Neural progenitor cell (in vitro differentiated cells): Measurements from ENCODE around the gene TMEM94. TPM values are rescaled to one million over a fixed set of nuclear protein-coding genes. Genes with fewer than 3 reads are reported as not detected.
A peak's percentile ranks its signal among the peaks of the same experiment; 100 is the strongest.
"Not testable (repeated sequence)": the region's sequence is repeated elsewhere in the genome, so short reads cannot be mapped to it uniquely, and the experiment has no call there.

ENCODE experiments used
- DNase-seq: peaks from one replicate; pipeline ENCODE4 v3.0.0-alpha.2; 2016; ENCODE audit warnings: low spot score
- H2AFZ ChIP-seq: fragments of 200-600 bp; sonication (generic); replicated peaks from 2 replicates; pipeline ENCODE4 v1.6.1; 2016; ENCODE audit warnings: antibody characterized with exemption
- H3F3A ChIP-seq: fragments of 200-600 bp; sonication (generic); 2 replicates; pipeline ENCODE4 v1.6.1; 2016; ENCODE audit warnings: antibody characterized with exemption, low read depth
- H3K27ac ChIP-seq: fragments of 200-600 bp; sonication (generic); 2 replicates; pipeline ENCODE4 v1.5.1; 2016; ENCODE audit warnings: mild to moderate bottlenecking
- H3K27me3 ChIP-seq: fragments of 200-600 bp; sonication (generic); 2 replicates; pipeline ENCODE4 v1.6.1; 2016; ENCODE audit warnings: mild to moderate bottlenecking, moderate library complexity
- H3K36me3 ChIP-seq: fragments of 200-600 bp; sonication (generic); 2 replicates; pipeline ENCODE4 v1.5.1; 2016
- H3K4me1 ChIP-seq: fragments of 200-600 bp; sonication (generic); 2 replicates; pipeline ENCODE4 v1.6.1; 2016; ENCODE audit warnings: mixed run types
- H3K4me2 ChIP-seq: fragments of 200-600 bp; sonication (generic); 2 replicates; pipeline ENCODE4 v1.6.1; 2016
- H3K4me3 ChIP-seq: fragments of 200-600 bp; sonication (generic); 2 replicates; pipeline ENCODE4 v1.5.1; 2016
- H3K79me2 ChIP-seq: fragments of 200-600 bp; sonication (generic); 2 replicates; pipeline ENCODE4 v1.6.1; 2016; ENCODE audit warnings: low read depth
- H3K9ac ChIP-seq: fragments of 200-600 bp; sonication (generic); 2 replicates; pipeline ENCODE4 v1.6.1; 2016
- H3K9me3 ChIP-seq: fragments of 200-600 bp; sonication (generic); 2 replicates; pipeline ENCODE4 v1.5.1; 2016; ENCODE audit warnings: low read depth
- H4K20me1 ChIP-seq: fragments of 200-600 bp; sonication (generic); 2 replicates; pipeline ENCODE4 v1.6.1; 2016; ENCODE audit warnings: low read depth
- H3K27ac Mint-ChIP-seq: 3 replicates; pipeline ENCODE4 v1.8.0; 2021; ENCODE audit warnings: mixed read lengths
- H3K27me3 Mint-ChIP-seq: 2 replicates; pipeline ENCODE4 v1.8.0; 2022; ENCODE audit warnings: low read depth, mild to moderate bottlenecking, inconsistent platforms, moderate library complexity, mixed read lengths; ENCODE audit not compliant: insufficient read depth
- H3K36me3 Mint-ChIP-seq: 3 replicates; pipeline ENCODE4 v1.8.0; 2021; ENCODE audit warnings: mixed read lengths
- H3K4me1 Mint-ChIP-seq: 3 replicates; pipeline ENCODE4 v1.8.0; 2021; ENCODE audit warnings: mixed read lengths
- H3K4me3 Mint-ChIP-seq: 3 replicates; pipeline ENCODE4 v1.8.0; 2021; ENCODE audit warnings: mild to moderate bottlenecking, moderate library complexity, mixed read lengths
- H3K9me3 Mint-ChIP-seq: 3 replicates; pipeline ENCODE4 v1.8.0; 2020; ENCODE audit warnings: mixed read lengths
- EZH2 ChIP-seq: fragments of 200-600 bp; sonication (generic); IDR thresholded peaks from 2 replicates; pipeline ENCODE4 v1.6.1; 2017; ENCODE audit warnings: antibody characterized with exemption, mild to moderate bottlenecking, moderate library complexity
- EZH2phosphoT487 ChIP-seq: fragments of 200-600 bp; sonication (generic); IDR thresholded peaks from 2 replicates; pipeline ENCODE4 v1.6.1; 2017; ENCODE audit warnings: antibody characterized with exemption
- total RNA-seq: library from RNA; depleted of rRNA; stranded (reverse); fragments of >200 nt; gene quantifications from 2 replicates; pipeline ENCODE4 v1.2.3, GENCODE V29; 2015; ENCODE audit warnings: low replicate concordance
- TF ChIP-seq, protein P1 (sequence below): fragments of 200-600 bp; sonication (generic); IDR thresholded peaks from 2 replicates; pipeline ENCODE4 v1.5.1; 2017; ENCODE audit warnings: antibody characterized with exemption, mild to moderate bottlenecking

The TMEM94 gene
- total RNA-seq, 1 donor from 2014 or later, result 23.6 TPM

- H3K4me2 ChIP-seq, result no peak overlapping the region
- H3K36me3 ChIP-seq, result no peaks in the 10 kb centered on the region
- H3K36me3 Mint-ChIP-seq, result no peaks in the 10 kb centered on the region
- no peak overlapping the region for H3K27ac ChIP-seq
- peaks cover 10% of the 10 kb centered on the region for H3K4me1 ChIP-seq
- no peaks in the 10 kb centered on the region for H3K9me3 Mint-ChIP-seq
- no peaks in the 10 kb centered on the region for H4K20me1 ChIP-seq
- peak overlapping the region; percentile 76 for H2AFZ ChIP-seq
- no peak overlapping the region for H3K4me3 ChIP-seq
- no peak overlapping the region for H3K4me3 Mint-ChIP-seq
- no peak for DNase-seq
- TF ChIP-seq EZH2, result no peak
- TF ChIP-seq, protein P1, sequence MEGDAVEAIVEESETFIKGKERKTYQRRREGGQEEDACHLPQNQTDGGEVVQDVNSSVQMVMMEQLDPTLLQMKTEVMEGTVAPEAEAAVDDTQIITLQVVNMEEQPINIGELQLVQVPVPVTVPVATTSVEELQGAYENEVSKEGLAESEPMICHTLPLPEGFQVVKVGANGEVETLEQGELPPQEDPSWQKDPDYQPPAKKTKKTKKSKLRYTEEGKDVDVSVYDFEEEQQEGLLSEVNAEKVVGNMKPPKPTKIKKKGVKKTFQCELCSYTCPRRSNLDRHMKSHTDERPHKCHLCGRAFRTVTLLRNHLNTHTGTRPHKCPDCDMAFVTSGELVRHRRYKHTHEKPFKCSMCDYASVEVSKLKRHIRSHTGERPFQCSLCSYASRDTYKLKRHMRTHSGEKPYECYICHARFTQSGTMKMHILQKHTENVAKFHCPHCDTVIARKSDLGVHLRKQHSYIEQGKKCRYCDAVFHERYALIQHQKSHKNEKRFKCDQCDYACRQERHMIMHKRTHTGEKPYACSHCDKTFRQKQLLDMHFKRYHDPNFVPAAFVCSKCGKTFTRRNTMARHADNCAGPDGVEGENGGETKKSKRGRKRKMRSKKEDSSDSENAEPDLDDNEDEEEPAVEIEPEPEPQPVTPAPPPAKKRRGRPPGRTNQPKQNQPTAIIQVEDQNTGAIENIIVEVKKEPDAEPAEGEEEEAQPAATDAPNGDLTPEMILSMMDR, result no peak
- TF ChIP-seq EZH2phosphoT487, result no peak
- H3F3A ChIP-seq, result peaks cover 5% of the 10 kb centered on the region
- peaks cover 37% of the 10 kb centered on the region for H3K4me1 Mint-ChIP-seq
- no peaks in the 10 kb centered on the region for H3K9me3 ChIP-seq
- H3K27me3 Mint-ChIP-seq, result peaks cover 4% of the 10 kb centered on the region
- no peaks in the 10 kb centered on the region for H3K27me3 ChIP-seq
- H3K79me2 ChIP-seq, result no peaks in the 10 kb centered on the region
- peak overlapping the region; percentile 96 for H3K27ac Mint-ChIP-seq
- no peak overlapping the region for H3K9ac ChIP-seq
Observed at GRCh38 chr17:75428543-75429469, 27.6 kb upstream of the TMEM94 start.

DNA sequence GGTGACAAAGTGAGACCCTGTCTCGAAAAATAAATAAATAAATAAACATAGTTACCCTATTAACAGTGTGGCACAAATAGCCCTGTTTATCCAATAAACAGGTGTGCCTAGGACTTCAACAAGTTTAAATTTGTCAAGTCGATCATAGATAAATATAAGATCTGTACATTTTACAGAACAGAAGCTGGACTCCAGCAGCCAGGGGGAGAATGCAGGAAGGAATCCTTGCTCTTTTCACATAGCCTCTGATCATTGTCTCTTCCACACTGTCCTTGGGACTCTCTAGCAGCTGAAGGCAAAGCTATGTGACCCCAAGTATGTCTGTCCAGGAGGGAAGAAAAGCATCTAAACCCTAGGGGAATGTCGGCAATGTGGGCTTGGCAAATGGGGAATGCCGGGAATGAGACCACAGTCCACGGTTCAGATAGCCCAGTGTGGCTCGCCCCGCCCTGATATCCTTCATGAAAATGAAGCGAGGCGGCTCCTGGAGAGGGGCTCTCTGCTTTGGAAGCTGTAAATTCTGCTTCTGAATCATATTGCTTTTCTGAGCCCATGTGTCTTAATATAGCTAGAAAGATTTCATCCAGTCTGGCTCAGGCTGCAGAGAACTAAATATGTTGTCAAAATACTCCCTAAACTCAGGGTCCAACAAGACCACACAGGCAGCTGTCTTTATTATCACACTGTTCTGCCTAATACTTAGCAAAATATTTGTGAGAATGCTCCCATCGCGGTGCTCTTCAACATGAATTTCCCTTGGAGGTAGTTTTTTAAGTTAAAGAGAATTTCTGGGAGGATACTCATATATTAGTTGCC is 26.1 kb upstream of the TMEM94 start:
- no peaks in the 10 kb centered on the region for H4K20me1 ChIP-seq
- H3K79me2 ChIP-seq, result no peaks in the 10 kb centered on the region
- H3K27ac ChIP-seq, result peak overlapping the region; percentile 82
- no peak overlapping the region for H3K27ac Mint-ChIP-seq
- H3K9me3 Mint-ChIP-seq, result no peaks in the 10 kb centered on the region
- H3K27me3 ChIP-seq, result no peaks in the 10 kb centered on the region
- H3K36me3 ChIP-seq, result no peaks in the 10 kb centered on the region
- peak overlapping the region; percentile 28 for H3K4me2 ChIP-seq
- H3K9ac ChIP-seq, result no peak overlapping the region
- H3K4me3 ChIP-seq, result no peak overlapping the region
- H3K4me3 Mint-ChIP-seq, result peak overlapping the region; percentile 17
- no peaks in the 10 kb centered on the region for H3K36me3 Mint-ChIP-seq
- H3K4me1 ChIP-seq, result peaks cover 10% of the 10 kb centered on the region
- TF ChIP-seq EZH2phosphoT487, result no peak
- no peak for TF ChIP-seq EZH2
- TF ChIP-seq, protein P1, result no peak
- peaks cover 5% of the 10 kb centered on the region for H3F3A ChIP-seq
- H2AFZ ChIP-seq, result peak overlapping the region; percentile 8
- peaks cover 37% of the 10 kb centered on the region for H3K4me1 Mint-ChIP-seq
- H3K9me3 ChIP-seq, result no peaks in the 10 kb centered on the region
- DNase-seq, result peak; percentile 87
- H3K27me3 Mint-ChIP-seq, result peaks cover 4% of the 10 kb centered on the region

- no peaks in the 10 kb centered on the region for H3K27me3 Mint-ChIP-seq
- TF ChIP-seq, protein P1, result no peak
- TF ChIP-seq EZH2 (no peak), EZH2phosphoT487 (no peak)
- peak overlapping the region; percentile 68 for H3K27ac Mint-ChIP-seq
Observed at GRCh38 chr17:75433218-75433783, 23.1 kb upstream of the TMEM94 start.

GRCh38 chr17:75434433-75434832 is 22.0 kb upstream of the TMEM94 start:
- H3K9ac ChIP-seq, H4K20me1 ChIP-seq, DNase-seq, H3K27me3 ChIP-seq, H3K4me1 ChIP-seq, H3K4me2 ChIP-seq, H3K79me2 ChIP-seq, H3K9me3 Mint-ChIP-seq, H3K4me3 Mint-ChIP-seq, H3K27ac ChIP-seq, H3F3A ChIP-seq, H2AFZ ChIP-seq, H3K36me3 Mint-ChIP-seq, H3K27me3 Mint-ChIP-seq, H3K27ac Mint-ChIP-seq, H3K36me3 ChIP-seq, H3K9me3 ChIP-seq, H3K4me3 ChIP-seq: not testable (repeated sequence)
- peaks cover 19% of the 10 kb centered on the region for H3K4me1 Mint-ChIP-seq

More at GRCh38 chr17:75433218-75433783, 23.1 kb upstream of the TMEM94 start:
- Histone ChIP-seq H2AFZ (no peak overlapping the region), H3K4me3 (no peak overlapping the region), H4K20me1 (no peaks in the 10 kb centered on the region), H3K4me2 (no peak overlapping the region), H3K27me3 (no peaks in the 10 kb centered on the region), H3F3A (peaks cover 5% of the 10 kb centered on the region), H3K79me2 (no peaks in the 10 kb centered on the region), H3K4me1 (peaks cover 7% of the 10 kb centered on the region), H3K27ac (no peak overlapping the region), H3K9ac (no peak overlapping the region), H3K9me3 (no peaks in the 10 kb centered on the region), H3K36me3 (no peaks in the 10 kb centered on the region)
- H3K36me3 Mint-ChIP-seq, result no peaks in the 10 kb centered on the region
- DNase-seq, result no peak
- H3K4me1 Mint-ChIP-seq, result peaks cover 30% of the 10 kb centered on the region
- H3K4me3 Mint-ChIP-seq, result no peak overlapping the region
- H3K9me3 Mint-ChIP-seq, result no peaks in the 10 kb centered on the region

DNA sequence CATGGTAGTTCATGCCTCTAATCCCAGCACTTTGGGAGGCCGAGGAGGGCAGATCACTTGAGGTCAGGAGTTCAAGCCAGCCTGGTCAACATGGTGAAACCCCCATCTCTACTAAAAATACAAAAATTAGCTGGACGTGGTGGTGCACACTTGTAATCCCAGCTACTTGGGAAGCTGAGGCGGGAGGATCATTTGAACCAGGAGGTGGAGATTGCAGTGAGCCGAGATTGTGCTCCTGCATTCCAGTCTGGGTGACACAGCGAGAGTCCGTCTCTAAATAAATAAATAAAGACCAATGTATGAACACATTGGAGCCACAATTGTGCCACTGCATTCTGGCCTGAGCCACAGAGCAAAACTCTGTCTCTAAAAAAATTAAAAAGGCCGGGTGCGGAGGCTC is 19.0 kb upstream of the TMEM94 start:
- not testable (repeated sequence) for H3K27ac ChIP-seq, H3K4me3 Mint-ChIP-seq, H2AFZ ChIP-seq, H3K4me1 ChIP-seq, H3K4me2 ChIP-seq, H3K9me3 Mint-ChIP-seq, H3K27me3 Mint-ChIP-seq, H3K27ac Mint-ChIP-seq, H3K36me3 ChIP-seq, H3K9me3 ChIP-seq, H3K27me3 ChIP-seq, H3K79me2 ChIP-seq, H3K9ac ChIP-seq, DNase-seq, H3F3A ChIP-seq, H4K20me1 ChIP-seq, H3K36me3 Mint-ChIP-seq, H3K4me3 ChIP-seq
- H3K4me1 Mint-ChIP-seq, result peaks cover 11% of the 10 kb centered on the region
